GM21825 (cell line): ENCODE results near the gene SELENOV.

Source experiments
- ATAC-seq: cut with Tn5 transposase; IDR thresholded peaks from one replicate; pipeline ENCODE4 v1.9.1; 2021; ENCODE audit warnings: mild to moderate bottlenecking, moderate library complexity; ENCODE audit not compliant: unreplicated experiment

SELENOV gene

DNA sequence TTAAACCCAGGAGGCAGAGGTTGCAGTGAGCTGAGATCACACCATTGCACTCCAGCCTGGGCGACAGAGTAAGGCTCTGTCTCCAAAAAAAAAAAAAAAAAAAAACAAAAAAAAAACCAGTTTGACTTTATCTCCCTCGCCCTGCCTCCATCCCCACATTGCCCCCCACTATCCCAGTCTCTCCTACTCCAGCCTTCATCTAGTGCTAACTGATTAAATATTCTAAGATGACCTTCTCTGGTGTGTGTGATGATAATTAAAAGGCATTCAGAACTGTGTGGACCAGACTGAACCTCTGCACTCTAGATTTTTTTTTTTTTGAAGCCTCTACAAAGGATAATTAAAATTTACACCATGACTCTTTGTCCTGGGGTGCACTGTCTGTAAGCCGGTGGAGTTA, 22.2 kb upstream of the SELENOV start:
- ATAC-seq, result no peak

GRCh38 chr19:39494661-39495060, 20.3 kb upstream of the SELENOV start:
- ATAC-seq, result no peak

DNA sequence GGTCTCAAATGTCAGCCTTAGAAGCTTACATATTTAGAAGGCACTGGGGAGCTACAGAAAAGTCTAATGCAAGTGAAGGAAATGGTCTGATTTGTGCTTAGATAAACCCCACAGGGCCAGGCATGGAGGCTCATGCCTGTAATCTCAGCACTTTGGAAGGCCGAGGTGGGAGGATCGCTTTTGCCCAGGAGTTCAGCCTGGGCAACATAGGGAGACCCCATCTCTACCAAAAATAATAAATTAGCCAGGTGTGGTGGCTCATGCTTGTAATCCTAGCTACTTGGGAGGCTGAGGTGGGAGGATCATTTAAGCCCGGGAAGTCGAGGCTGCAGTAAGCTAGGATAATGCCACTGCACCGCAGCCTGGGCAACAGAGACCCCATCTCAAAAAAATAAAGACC, 18.9 kb upstream of the SELENOV start:
- ATAC-seq, result no peak

- ATAC-seq, result no peak
Observed at GRCh38 chr19:39497701-39497995, 17.3 kb upstream of the SELENOV start.

GRCh38 chr19:39497996-39498797, 16.7 kb upstream of the SELENOV start:
- no peak for ATAC-seq

GRCh38 chr19:39498798-39499642, 15.9 kb upstream of the SELENOV start, which contains the start of gene DLL3:
DLL3 (plus strand) TSS chr19:39498947; CDS start chr19:39498975, 28 bp downstream.
- no peak for ATAC-seq

- no peak for ATAC-seq
Observed at GRCh38 chr19:39499932-39500331, 15.0 kb upstream of the SELENOV start.

- no peak for ATAC-seq
Observed at GRCh38 chr19:39500543-39500942, 14.4 kb upstream of the SELENOV start.

GRCh38 chr19:39501340-39501739, 13.6 kb upstream of the SELENOV start:
- ATAC-seq, result no peak

GRCh38 chr19:39502640-39503417, 12.1 kb upstream of the SELENOV start:
- ATAC-seq, result no peak

GRCh38 chr19:39506598-39506943, 8.4 kb upstream of the SELENOV start:
- ATAC-seq, result no peak

GRCh38 chr19:39506944-39507714, 7.8 kb upstream of the SELENOV start:
- ATAC-seq, result no peak

DNA sequence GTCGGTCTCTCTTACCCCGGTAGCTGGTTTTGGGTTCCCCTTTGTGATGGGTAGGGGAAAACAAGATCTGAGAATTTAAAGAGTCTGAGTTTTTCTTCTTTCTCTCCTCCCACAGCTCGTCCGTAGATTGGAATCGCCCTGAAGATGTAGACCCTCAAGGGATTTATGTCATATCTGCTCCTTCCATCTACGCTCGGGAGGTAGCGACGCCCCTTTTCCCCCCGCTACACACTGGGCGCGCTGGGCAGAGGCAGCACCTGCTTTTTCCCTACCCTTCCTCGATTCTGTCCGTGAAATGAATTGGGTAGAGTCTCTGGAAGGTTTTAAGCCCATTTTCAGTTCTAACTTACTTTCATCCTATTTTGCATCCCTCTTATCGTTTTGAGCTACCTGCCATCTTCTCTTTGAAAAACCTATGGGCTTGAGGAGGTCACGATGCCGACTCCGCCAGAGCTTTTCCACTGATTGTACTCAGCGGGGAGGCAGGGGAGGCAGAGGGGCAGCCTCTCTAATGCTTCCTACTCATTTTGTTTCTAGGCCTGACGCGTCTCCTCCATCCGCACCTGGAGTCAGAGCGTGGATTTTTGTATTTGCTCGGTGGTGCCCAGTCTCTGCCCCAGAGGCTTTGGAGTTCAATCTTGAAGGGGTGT, 7.1 kb upstream of the SELENOV start:
- ATAC-seq, result no peak

- no peak for ATAC-seq
Observed at GRCh38 chr19:39508629-39509028, 6.3 kb upstream of the SELENOV start.

- ATAC-seq, result no peak
Observed at GRCh38 chr19:39509233-39509632, 5.7 kb upstream of the SELENOV start.

DNA sequence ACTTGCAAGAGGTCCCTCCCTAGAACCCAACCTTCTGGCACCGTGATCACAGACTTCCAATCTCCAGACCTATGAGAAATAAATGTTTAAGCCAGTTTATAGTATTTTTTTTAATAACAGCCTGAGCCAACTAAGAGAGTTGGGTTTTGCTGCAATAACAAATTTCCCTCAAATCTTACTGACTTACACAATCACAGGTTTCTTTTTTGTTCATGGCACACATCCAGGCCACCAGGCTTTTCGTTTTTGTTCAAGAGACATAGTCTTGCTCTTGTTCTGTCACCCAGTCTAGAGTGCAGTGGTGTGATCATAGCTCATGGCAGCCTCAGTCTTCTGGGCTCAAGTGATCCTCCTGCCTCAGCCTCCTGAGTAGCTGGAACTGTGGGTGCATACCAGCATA, 2.0 kb upstream of the SELENOV start:
- no peak for ATAC-seq

DNA sequence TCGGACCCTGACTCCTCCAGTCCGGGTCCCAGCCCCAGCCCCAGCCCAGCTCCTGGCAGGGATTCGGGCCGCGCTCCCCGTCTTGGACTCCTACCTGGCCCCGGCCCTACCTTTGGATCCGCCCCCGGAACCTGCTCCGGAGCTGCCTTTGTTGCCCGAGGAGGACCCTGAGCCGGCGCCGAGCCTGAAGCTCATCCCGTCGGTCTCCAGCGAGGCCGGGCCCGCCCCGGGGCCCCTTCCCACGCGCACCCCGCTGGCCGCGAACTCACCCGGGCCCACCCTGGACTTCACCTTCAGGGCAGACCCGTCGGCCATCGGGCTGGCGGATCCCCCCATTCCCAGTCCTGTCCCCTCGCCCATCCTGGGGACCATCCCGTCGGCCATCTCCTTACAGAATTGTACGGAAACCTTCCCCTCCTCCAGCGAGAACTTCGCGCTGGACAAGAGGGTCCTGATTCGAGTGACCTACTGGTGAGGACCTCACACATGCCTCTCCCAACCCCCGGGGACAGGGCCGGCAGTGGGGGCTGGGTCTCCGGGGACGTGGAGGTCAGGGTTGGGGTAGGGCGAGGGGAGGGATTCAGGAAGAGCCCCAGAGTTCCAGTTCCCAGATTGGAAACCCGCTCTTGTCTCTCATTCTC, 732 bp downstream of the SELENOV start:
- no peak for ATAC-seq

DNA sequence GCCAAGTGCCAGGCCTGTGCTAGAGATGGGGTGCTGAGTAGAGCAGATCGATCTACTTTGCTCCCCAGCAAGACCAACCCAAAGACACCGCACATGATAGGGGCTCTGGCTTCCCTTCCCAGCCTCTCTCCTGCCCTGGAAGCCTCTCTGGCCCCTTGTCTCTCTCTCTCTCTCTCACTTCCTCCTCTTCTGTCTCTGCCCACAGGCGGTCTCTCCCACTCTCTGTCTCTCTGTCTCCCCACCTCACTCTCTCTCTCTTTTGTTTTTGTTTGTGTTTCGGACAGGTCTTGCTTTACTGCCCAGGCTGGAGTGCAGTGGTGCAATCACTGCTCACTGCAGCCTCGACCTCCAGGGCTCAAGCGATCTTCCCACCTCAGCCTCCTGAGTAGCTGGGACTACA, 1.3 kb downstream of the SELENOV start:
- ATAC-seq, result no peak

DNA sequence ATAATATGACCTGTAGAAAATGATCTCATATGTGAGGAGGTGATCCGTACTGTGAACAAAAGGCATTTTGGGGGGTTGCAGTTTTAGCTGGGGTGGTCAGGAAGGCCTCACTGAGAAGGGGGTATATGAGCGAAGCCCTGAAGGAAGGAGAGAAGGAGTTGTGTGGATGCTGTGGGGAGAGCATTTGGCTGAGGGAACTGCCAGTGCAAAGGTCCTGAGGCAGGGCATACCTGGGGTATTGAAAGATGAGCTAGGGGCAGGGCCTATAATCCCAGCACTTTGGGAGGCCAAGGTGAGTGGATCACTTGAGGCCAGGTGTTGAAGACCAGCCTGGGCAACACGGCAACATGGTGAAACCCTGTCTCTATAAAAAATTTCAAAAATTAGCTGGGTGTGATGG, 2.5 kb downstream of the SELENOV start:
- no peak for ATAC-seq

GRCh38 chr19:39518458-39518857, 3.5 kb downstream of the SELENOV start:
- no peak for ATAC-seq
